Thyroid gland (tissue), 4 donors: ENCODE measurements around the gene ENOX1. TPM values are rescaled to one million over a fixed set of nuclear protein-coding genes. Genes with fewer than 3 reads are reported as not detected.

Source experiments
- DNase-seq, 2 donors: peaks; one replicate each; pipeline ENCODE4 v3.0.0-alpha.2; 2019
- H3K27ac ChIP-seq, 3 donors: fragments of 200-600 bp; sonication (generic); 1 replicate in 2 of 3; 2 replicates in 1 of 3; pipeline ENCODE4 v1.5.1; 2016 to 2019; ENCODE audit warnings: mild to moderate bottlenecking in 1 of 3, moderate library complexity in 1 of 3
- H3K27me3 ChIP-seq: fragments of 200-600 bp; sonication (generic); one replicate; pipeline ENCODE4 v1.5.1; 2019
- H3K36me3 ChIP-seq, 2 donors: fragments of 200-600 bp; sonication (generic); one replicate each; pipeline ENCODE4 v1.5.1; 2016 to 2019
- H3K4me1 ChIP-seq, 2 donors: fragments of 200-600 bp; sonication (generic); one replicate each; pipeline ENCODE4 v1.5.1; 2017 to 2019
- H3K4me3 ChIP-seq, 3 donors: fragments of 200-600 bp; sonication (generic); replicated peaks in 1 of 3; 1 replicate in 2 of 3; 2 replicates in 1 of 3; pipeline ENCODE4 v1.5.1; 2016; ENCODE audit warnings: mild to moderate bottlenecking in 1 of 3
- H3K9me3 ChIP-seq: fragments of 200-600 bp; sonication (generic); one replicate; pipeline ENCODE4 v1.5.1; 2017
- CTCF ChIP-seq, 6 experiments: fragments of 200-600 bp in 3 of 6; fragments of 450-650 bp in 3 of 6; sonication (generic) in 3 of 6; IDR thresholded peaks; one replicate each; pipeline ENCODE4 v1.5.1; 2016 to 2019; ENCODE audit warnings: antibody characterized with exemption in 6 of 6, mild to moderate bottlenecking in 2 of 6, inconsistent platforms in 1 of 6, moderate library complexity in 1 of 6
- POLR2A ChIP-seq, 2 donors: fragments of 450-650 bp; IDR thresholded peaks; one replicate each; pipeline ENCODE4 v1.6.1; 2017; ENCODE audit warnings: antibody characterized with exemption in 2 of 2, mild to moderate bottlenecking in 2 of 2, moderate library complexity in 1 of 2
- WGBS, 2 donors: methylation state at CpG; one replicate each; pipeline ENCODE4 v1.1.5; 2017; 5-methylcytosine and 5-hydroxymethylcytosine counted together
- intact Hi-C: fragments of 100-400 bp; cut with DNase I; formaldehyde crosslinking; loops from one replicate; pipeline ENCODE4 v1.15.1; 2023
- total RNA-seq, 4 donors: library from RNA; depleted of rRNA; stranded (reverse); fragments of >200 nt; gene quantifications; one replicate each; pipeline ENCODE4 v1.2.3, GENCODE V29; 2016

The ENOX1 gene
- total RNA-seq, 4 donors from 2014 or later = 0.13 to 1.8 (median 0.31) TPM

- Histone ChIP-seq H3K4me3 (no peak overlapping the region), H3K4me1 (peaks cover 6 to 7% of the 10 kb centered on the region in 2 donors), H3K9me3 (no peaks in the 10 kb centered on the region), H3K36me3 (no peaks in the 10 kb centered on the region), H3K27ac (no peak overlapping the region), H3K27me3 (no peaks in the 10 kb centered on the region)
- intact Hi-C loops = no loop called here
- DNase-seq = no peak
- TF ChIP-seq CTCF (IDR thresholded peaks at IDR 0.05) = no peak
- TF ChIP-seq POLR2A (IDR thresholded peaks at IDR 0.05) = no peak
Measured at GRCh38 chr13:43306372-43306771, 480.4 kb downstream of the ENOX1 start.

GRCh38 chr13:43305416-43305815 lies 481.4 kb downstream of the ENOX1 start:
- intact Hi-C loops = no loop called here
- peaks cover 6 to 7% of the 10 kb centered on the region in 2 donors for H3K4me1 ChIP-seq
- H3K27me3 ChIP-seq = no peaks in the 10 kb centered on the region
- no peak for DNase-seq
- H3K27ac ChIP-seq = no peak overlapping the region
- TF ChIP-seq CTCF (IDR thresholded peaks at IDR 0.05) (no peak), POLR2A (IDR thresholded peaks at IDR 0.05) (no peak)
- 41 to 43% methylated on average over 4 of the region's 4 CpGs for WGBS, 2 donors
- H3K4me3 ChIP-seq = no peak overlapping the region
- no peaks in the 10 kb centered on the region for H3K9me3 ChIP-seq
- no peaks in the 10 kb centered on the region for H3K36me3 ChIP-seq

GRCh38 chr13:43304945-43305344 lies 481.8 kb downstream of the ENOX1 start:
- no peaks in the 10 kb centered on the region for H3K36me3 ChIP-seq
- H3K4me1 ChIP-seq = peaks cover 6 to 7% of the 10 kb centered on the region in 2 donors
- H3K27me3 ChIP-seq = no peaks in the 10 kb centered on the region
- no peak for DNase-seq
- intact Hi-C loops = no loop called here
- TF ChIP-seq POLR2A (IDR thresholded peaks at IDR 0.05) (no peak), CTCF (IDR thresholded peaks at IDR 0.05) (no peak)
- no peak overlapping the region for H3K27ac ChIP-seq
- H3K4me3 ChIP-seq = no peak overlapping the region
- WGBS, 2 donors = 48 to 50% methylated on average over 2 of the region's 2 CpGs
- H3K9me3 ChIP-seq = no peaks in the 10 kb centered on the region

- intact Hi-C loops = no loop called here
- 87 to 94% methylated on average over 2 of the region's 2 CpGs for WGBS, 2 donors
- no peak for DNase-seq
- Histone ChIP-seq H3K27ac (no peak overlapping the region), H3K4me3 (no peak overlapping the region), H3K27me3 (no peaks in the 10 kb centered on the region), H3K36me3 (no peaks in the 10 kb centered on the region), H3K9me3 (no peaks in the 10 kb centered on the region), H3K4me1 (peaks cover 6 to 7% of the 10 kb centered on the region in 2 donors)
- no peak for TF ChIP-seq CTCF (IDR thresholded peaks at IDR 0.05)
- TF ChIP-seq POLR2A (IDR thresholded peaks at IDR 0.05) = no peak
Measured at GRCh38 chr13:43304449-43304848, 482.3 kb downstream of the ENOX1 start.

GRCh38 chr13:43303033-43303729 lies 483.6 kb downstream of the ENOX1 start:
- WGBS, 2 donors = 21 to 22% methylated on average over 5 of the region's 5 CpGs
- Histone ChIP-seq H3K9me3 (no peaks in the 10 kb centered on the region), H3K36me3 (no peaks in the 10 kb centered on the region), H3K4me3 (no peak overlapping the region), H3K4me1 (peaks cover 6 to 7% of the 10 kb centered on the region in 2 donors), H3K27ac (no peak overlapping the region), H3K27me3 (no peaks in the 10 kb centered on the region)
- peak; percentile 69 to 71 for DNase-seq
- TF ChIP-seq CTCF (IDR thresholded peaks at IDR 0.05) (peak in 5 of 6 experiments; percentile 14 to 63 (median 56)), POLR2A (IDR thresholded peaks at IDR 0.05) (no peak)
- intact Hi-C loops = no loop called here
